Gastrocnemius medialis (tissue), 4 donors: Measurements from ENCODE around the gene OSM. TPM values are rescaled to one million over a fixed set of nuclear protein-coding genes. Genes with fewer than 3 reads are reported as not detected.
"Not testable (repeated sequence)": the region's sequence is repeated elsewhere in the genome, so short reads cannot be mapped to it uniquely, and the experiment has no call there.

Experiments used
- ATAC-seq, 2 donors: fragments of 150-250 bp; one replicate each; pipeline ENCODE4 v1.9.1; 2016
- DNase-seq, 2 donors: peaks; one replicate each; pipeline ENCODE4 v3.0.0-alpha.2; 2019
- H3K27ac ChIP-seq, 4 donors: fragments of 200-600 bp; sonication (generic); 1 replicate in 1 of 4; 2 replicates in 3 of 4; pipeline ENCODE4 v1.5.1; 2016 to 2018; ENCODE audit warnings: mild to moderate bottlenecking in 2 of 4, moderate library complexity in 1 of 4
- H3K27me3 ChIP-seq, 3 donors: fragments of 200-600 bp; sonication (generic) in 2 of 3; 1 replicate in 1 of 3; 2 replicates in 2 of 3; pipeline versions ENCODE4 v1.5.1 to v1.6.0; 2016 to 2019; ENCODE audit warnings: mild to moderate bottlenecking in 1 of 3, moderate library complexity in 1 of 3
- H3K36me3 ChIP-seq, 2 donors: fragments of 200-600 bp; sonication (generic) in 1 of 2; one replicate each; pipeline ENCODE4 v1.5.1; 2017 to 2018
- H3K4me1 ChIP-seq, 2 donors: fragments of 200-600 bp; sonication (generic) in 1 of 2; one replicate each; pipeline ENCODE4 v1.5.1; 2016 to 2017; ENCODE audit warnings: mild to moderate bottlenecking in 2 of 2
- H3K4me3 ChIP-seq, 4 donors: fragments of 200-600 bp; sonication (generic) in 3 of 4; 1 replicate in 1 of 4; 2 replicates in 3 of 4; pipeline ENCODE4 v1.5.1; 2016 to 2019; ENCODE audit warnings: mild to moderate bottlenecking in 2 of 4
- H3K9me3 ChIP-seq, 3 donors: fragments of 200-600 bp; sonication (generic) in 2 of 3; 1 replicate in 1 of 3; 2 replicates in 2 of 3; pipeline ENCODE4 v1.5.1; 2016 to 2019
- CTCF ChIP-seq, 5 experiments: fragments of 450-650 bp in 3 of 5; fragments of 200-600 bp in 2 of 5; sonication (generic) in 2 of 5; IDR thresholded peaks in 4 of 5; conservative IDR thresholded peaks in 1 of 5; 1 replicate in 4 of 5; 2 replicates in 1 of 5; pipeline ENCODE4 v1.5.1; 2016 to 2019; ENCODE audit warnings: antibody characterized with exemption in 5 of 5, mild to moderate bottlenecking in 3 of 5, moderate library complexity in 3 of 5
- POLR2A ChIP-seq, 2 donors: fragments of 450-650 bp; IDR thresholded peaks; one replicate each; pipeline ENCODE4 v1.6.1; 2017; ENCODE audit warnings: antibody characterized with exemption in 2 of 2, mild to moderate bottlenecking in 2 of 2, moderate library complexity in 2 of 2
- in situ Hi-C, 4 donors: fragments of 200-750 bp; cut with MboI; loops; one replicate each; pipeline versions ENCODE4 v1.15.0 to v1.8.0; 2017; ENCODE audit warnings: low sequenced_read_pairs in 4 of 4
- intact Hi-C: fragments of 100-400 bp; cut with DNase I; formaldehyde crosslinking; loops from one replicate; pipeline ENCODE4 v1.15.1; 2023; ENCODE audit warnings: low total_unique reads
- total RNA-seq, 4 donors: library from RNA; depleted of rRNA; stranded (reverse); fragments of >200 nt; gene quantifications; one replicate each; pipeline versions ENCODE4 v1.1.0 to v1.2.3, GENCODE V29; 2016

Gene OSM
- total RNA-seq, 4 donors from 2014 or later: 0.53 TPM; not detected in 3

- H3K4me3 ChIP-seq: no peak overlapping the region
- in situ Hi-C loops: no loop called here
- H3K27me3 ChIP-seq: peaks cover 7 to 8% (median 7%) of the 10 kb centered on the region in 3 donors
- H3K4me1 ChIP-seq: no peaks in the 10 kb centered on the region
- no peak for DNase-seq
- no peak for TF ChIP-seq POLR2A (IDR thresholded peaks at IDR 0.05)
- no peak for TF ChIP-seq CTCF (IDR thresholded peaks at IDR 0.05 in 4 of 5, conservative IDR thresholded peaks at IDR 0.05 in 1 of 5)
- no peaks in the 10 kb centered on the region for H3K36me3 ChIP-seq
- no peak overlapping the region for H3K27ac ChIP-seq
- no peak for ATAC-seq
- intact Hi-C loops: no loop called here
- H3K9me3 ChIP-seq: no peaks in the 10 kb centered on the region
Measured at GRCh38 chr22:30236875-30237274, 29.8 kb downstream of the OSM start.

GRCh38 chr22:30235687-30236170, 30.9 kb downstream of the OSM start:
- Histone ChIP-seq H3K36me3 (no peaks in the 10 kb centered on the region), H3K4me3 (no peak overlapping the region), H3K27me3 (peaks cover 7 to 12% (median 9%) of the 10 kb centered on the region in 3 donors), H3K4me1 (no peaks in the 10 kb centered on the region), H3K9me3 (no peaks in the 10 kb centered on the region), H3K27ac (no peak overlapping the region)
- intact Hi-C loops (no loop called here), in situ Hi-C loops (no loop called here)
- no peak for TF ChIP-seq POLR2A (IDR thresholded peaks at IDR 0.05)
- TF ChIP-seq CTCF (IDR thresholded peaks at IDR 0.05 in 4 of 5, conservative IDR thresholded peaks at IDR 0.05 in 1 of 5): no peak
- no peak for DNase-seq
- no peak for ATAC-seq

- no peak overlapping the region for H3K27ac ChIP-seq
- ATAC-seq: no peak
- H3K4me3 ChIP-seq: no peak overlapping the region
- intact Hi-C loops: no loop called here
- in situ Hi-C loops: no loop called here
- TF ChIP-seq CTCF (IDR thresholded peaks at IDR 0.05 in 4 of 5, conservative IDR thresholded peaks at IDR 0.05 in 1 of 5) (no peak), POLR2A (IDR thresholded peaks at IDR 0.05) (no peak)
- no peaks in the 10 kb centered on the region for H3K9me3 ChIP-seq
- H3K4me1 ChIP-seq: no peaks in the 10 kb centered on the region
- peaks cover 7 to 12% (median 9%) of the 10 kb centered on the region in 3 donors for H3K27me3 ChIP-seq
- DNase-seq: no peak
- H3K36me3 ChIP-seq: no peaks in the 10 kb centered on the region
Measured at GRCh38 chr22:30234786-30235470, 31.7 kb downstream of the OSM start.

- H3K9me3 ChIP-seq, ATAC-seq, intact Hi-C loops, in situ Hi-C loops, H3K4me1 ChIP-seq, H3K27ac ChIP-seq, H3K4me3 ChIP-seq, H3K36me3 ChIP-seq, DNase-seq: not testable (repeated sequence)
- peaks cover 9 to 14% (median 10%) of the 10 kb centered on the region in 3 donors for H3K27me3 ChIP-seq
Measured at GRCh38 chr22:30234325-30234724, 32.3 kb downstream of the OSM start.

- no peaks in the 10 kb centered on the region for H3K36me3 ChIP-seq
- no peaks in the 10 kb centered on the region for H3K4me1 ChIP-seq
- H3K4me3 ChIP-seq: no peak overlapping the region
- no peaks in the 10 kb centered on the region for H3K9me3 ChIP-seq
- TF ChIP-seq CTCF (IDR thresholded peaks at IDR 0.05 in 4 of 5, conservative IDR thresholded peaks at IDR 0.05 in 1 of 5): no peak
- TF ChIP-seq POLR2A (IDR thresholded peaks at IDR 0.05): no peak
- ATAC-seq (no peak), DNase-seq (no peak)
- intact Hi-C loops: no loop called here
- H3K27ac ChIP-seq: no peak overlapping the region
- in situ Hi-C loops: no loop called here
- H3K27me3 ChIP-seq: peaks cover 9 to 19% (median 13%) of the 10 kb centered on the region in 3 donors
Measured at GRCh38 chr22:30233582-30233981, 33.1 kb downstream of the OSM start.
